Activated B cell treated with CpG ODN at 0.5 μM for 24 hours (primary cell): ENCODE results near the gene CSAG1. TPM values are rescaled to one million over a fixed set of nuclear protein-coding genes. Genes with fewer than 3 reads are reported as not detected.
"Not testable (repeated sequence)": the region's sequence is repeated elsewhere in the genome, so short reads cannot be mapped to it uniquely, and the experiment has no call there.

Experiments used
- ATAC-seq: fragments of 200-7000 bp; cut with Tn5 transposase; one replicate; pipeline ENCODE4 v1.10.0; 2021; ENCODE audit warnings: low read depth, mild to moderate bottlenecking, moderate library complexity
- CTCF ChIA-PET: fragments of 350-600 bp; sonication (Branson Sonifier 250); formaldehyde crosslinking; loops from one replicate; lab custom pipeline; 2021; ENCODE audit warnings: antibody characterized with exemption; lab: Charles Lee
- POLR2A ChIA-PET: fragments of 350-600 bp; sonication (Branson Sonifier 250); formaldehyde crosslinking; loops from one replicate; lab custom pipeline; 2021; ENCODE audit warnings: antibody characterized with exemption; lab: Charles Lee
- DNase-seq: peaks from one replicate; pipeline ENCODE4 v3.0.0; 2022
- H3K27ac Mint-ChIP-seq: one replicate; pipeline ENCODE4 v1.8.0; 2020; ENCODE audit warnings: mixed read lengths
- H3K27me3 Mint-ChIP-seq: one replicate; pipeline ENCODE4 v1.8.0; 2021; ENCODE audit warnings: mixed read lengths
- H3K36me3 Mint-ChIP-seq: one replicate; pipeline ENCODE4 v1.8.0; 2021; ENCODE audit warnings: low read depth, mixed read lengths
- H3K4me1 Mint-ChIP-seq: one replicate; pipeline ENCODE4 v1.8.0; 2021; ENCODE audit warnings: mixed read lengths
- H3K4me3 Mint-ChIP-seq: one replicate; pipeline ENCODE4 v1.8.0; 2020; ENCODE audit warnings: mild to moderate bottlenecking, mixed read lengths
- H3K9me3 Mint-ChIP-seq: one replicate; pipeline ENCODE4 v1.8.0; 2020; ENCODE audit warnings: mixed read lengths
- intact Hi-C: fragments of 100-400 bp; cut with micrococcal nuclease; formaldehyde crosslinking; loops from one replicate; pipeline ENCODE4 v1.15.1; 2024
- total RNA-seq: library from RNA; stranded (reverse); gene quantifications from 2 replicates; pipeline ENCODE4 v1.2.3, GENCODE V29; 2022
- TF ChIP-seq, protein P1 (sequence below): fragments of 200-600 bp; IDR thresholded peaks from one replicate; pipeline ENCODE4 v1.8.0; 2022; ENCODE audit warnings: antibody characterized with exemption, mild to moderate bottlenecking

Gene CSAG1
- total RNA-seq, 1 donor from 2014 or later: not detected

DNA sequence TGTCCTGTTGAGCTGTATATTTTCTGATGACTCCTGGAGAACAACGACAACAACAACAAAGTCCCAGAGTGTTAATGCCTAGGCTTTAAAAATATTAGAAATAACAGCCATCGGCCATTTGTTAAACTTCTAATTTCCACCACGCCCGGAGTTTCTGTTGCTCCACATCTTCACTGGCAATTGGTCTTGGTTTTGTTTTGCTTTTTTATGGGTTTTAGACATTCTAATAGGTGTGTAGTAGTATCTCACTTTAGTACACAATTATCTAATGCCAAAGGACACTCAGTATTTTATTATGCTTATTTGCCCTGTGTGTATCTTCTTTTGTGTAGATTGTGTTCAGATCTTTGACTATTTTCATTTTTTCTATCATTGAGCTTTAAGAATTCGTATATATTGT, 5.0 kb upstream of the CSAG1 start:
- no peaks in the 10 kb centered on the region for H3K27me3 Mint-ChIP-seq
- H3K27ac Mint-ChIP-seq: no peak overlapping the region
- H3K9me3 Mint-ChIP-seq: no peaks in the 10 kb centered on the region
- intact Hi-C loops: no loop called here
- no peak overlapping the region for H3K4me3 Mint-ChIP-seq
- CTCF ChIA-PET: no interaction called here
- POLR2A ChIA-PET: no interaction called here
- no peaks in the 10 kb centered on the region for H3K4me1 Mint-ChIP-seq
- DNase-seq (no peak), ATAC-seq (no peak)
- H3K36me3 Mint-ChIP-seq: no peaks in the 10 kb centered on the region
- TF ChIP-seq, protein P1, sequence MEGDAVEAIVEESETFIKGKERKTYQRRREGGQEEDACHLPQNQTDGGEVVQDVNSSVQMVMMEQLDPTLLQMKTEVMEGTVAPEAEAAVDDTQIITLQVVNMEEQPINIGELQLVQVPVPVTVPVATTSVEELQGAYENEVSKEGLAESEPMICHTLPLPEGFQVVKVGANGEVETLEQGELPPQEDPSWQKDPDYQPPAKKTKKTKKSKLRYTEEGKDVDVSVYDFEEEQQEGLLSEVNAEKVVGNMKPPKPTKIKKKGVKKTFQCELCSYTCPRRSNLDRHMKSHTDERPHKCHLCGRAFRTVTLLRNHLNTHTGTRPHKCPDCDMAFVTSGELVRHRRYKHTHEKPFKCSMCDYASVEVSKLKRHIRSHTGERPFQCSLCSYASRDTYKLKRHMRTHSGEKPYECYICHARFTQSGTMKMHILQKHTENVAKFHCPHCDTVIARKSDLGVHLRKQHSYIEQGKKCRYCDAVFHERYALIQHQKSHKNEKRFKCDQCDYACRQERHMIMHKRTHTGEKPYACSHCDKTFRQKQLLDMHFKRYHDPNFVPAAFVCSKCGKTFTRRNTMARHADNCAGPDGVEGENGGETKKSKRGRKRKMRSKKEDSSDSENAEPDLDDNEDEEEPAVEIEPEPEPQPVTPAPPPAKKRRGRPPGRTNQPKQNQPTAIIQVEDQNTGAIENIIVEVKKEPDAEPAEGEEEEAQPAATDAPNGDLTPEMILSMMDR: no peak

DNA sequence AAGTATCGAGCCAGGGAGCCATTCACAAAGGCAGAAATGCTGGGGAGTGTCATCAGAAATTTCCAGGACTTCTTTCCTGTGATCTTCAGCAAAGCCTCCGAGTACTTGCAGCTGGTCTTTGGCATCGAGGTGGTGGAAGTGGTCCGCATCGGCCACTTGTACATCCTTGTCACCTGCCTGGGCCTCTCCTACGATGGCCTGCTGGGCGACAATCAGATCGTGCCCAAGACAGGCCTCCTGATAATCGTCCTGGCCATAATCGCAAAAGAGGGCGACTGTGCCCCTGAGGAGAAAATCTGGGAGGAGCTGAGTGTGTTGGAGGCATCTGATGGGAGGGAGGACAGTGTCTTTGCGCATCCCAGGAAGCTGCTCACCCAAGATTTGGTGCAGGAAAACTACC, 3.0 kb upstream of the CSAG1 start:
- ATAC-seq, CTCF ChIA-PET, H3K27ac Mint-ChIP-seq, intact Hi-C loops, DNase-seq, H3K4me1 Mint-ChIP-seq, H3K36me3 Mint-ChIP-seq, POLR2A ChIA-PET, H3K27me3 Mint-ChIP-seq, H3K4me3 Mint-ChIP-seq, H3K9me3 Mint-ChIP-seq: not testable (repeated sequence)

DNA sequence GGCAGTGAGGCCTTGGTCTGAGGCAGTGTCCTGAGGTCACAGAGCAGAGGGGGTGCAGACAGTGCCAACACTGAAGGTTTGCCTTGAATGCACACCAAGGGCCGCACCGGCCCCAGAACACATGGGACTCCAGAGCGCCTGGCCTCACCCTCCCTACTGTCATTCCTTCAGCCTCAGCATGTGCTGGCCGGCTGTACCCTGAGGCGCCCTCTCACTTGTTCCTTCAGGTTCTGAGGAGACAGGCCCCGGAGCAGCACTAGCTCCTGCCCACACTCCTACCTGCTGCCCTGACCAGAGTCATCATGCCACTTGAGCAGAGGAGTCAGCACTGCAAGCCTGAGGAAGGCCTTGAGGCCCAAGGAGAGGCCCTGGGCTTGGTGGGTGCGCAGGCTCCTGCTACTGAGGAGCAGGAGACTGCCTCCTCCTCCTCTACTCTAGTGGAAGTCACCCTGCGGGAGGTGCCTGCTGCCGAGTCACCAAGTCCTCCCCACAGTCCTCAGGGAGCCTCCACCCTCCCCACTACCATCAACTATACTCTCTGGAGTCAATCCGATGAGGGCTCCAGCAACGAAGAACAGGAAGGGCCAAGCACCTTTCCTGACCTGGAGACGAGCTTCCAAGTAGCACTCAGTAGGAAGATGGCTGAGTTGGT, 2.5 kb upstream of the CSAG1 start:
- ChIA-PET POLR2A (no interaction called here), CTCF (no interaction called here)
- no peaks in the 10 kb centered on the region for H3K9me3 Mint-ChIP-seq
- TF ChIP-seq, protein P1: no peak
- ATAC-seq (no peak), DNase-seq (no peak)
- intact Hi-C loops: no loop called here
- H3K27ac Mint-ChIP-seq: no peak overlapping the region
- no peaks in the 10 kb centered on the region for H3K4me1 Mint-ChIP-seq
- H3K27me3 Mint-ChIP-seq: no peaks in the 10 kb centered on the region
- no peak overlapping the region for H3K4me3 Mint-ChIP-seq
- no peaks in the 10 kb centered on the region for H3K36me3 Mint-ChIP-seq

DNA sequence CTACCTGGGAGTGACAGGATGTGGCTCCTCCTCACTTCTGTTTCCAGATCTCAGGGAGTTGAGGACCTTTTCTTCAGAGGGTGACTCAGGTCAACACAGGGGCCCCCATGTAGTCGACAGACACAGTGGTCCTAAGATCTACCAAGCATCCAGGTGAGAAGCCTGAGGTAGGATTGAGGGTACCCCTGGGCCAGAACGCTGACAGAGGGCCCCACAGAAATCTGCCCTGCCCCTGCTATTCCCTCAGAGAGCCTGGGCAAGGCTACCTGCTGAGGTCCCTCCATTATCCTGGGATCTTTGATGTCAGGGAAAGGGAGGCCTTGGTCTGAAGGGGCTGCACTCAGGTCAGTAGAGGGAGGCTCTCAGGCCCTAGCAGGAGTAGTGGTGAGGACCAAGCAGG, 1.6 kb upstream of the CSAG1 start:
- H3K9me3 Mint-ChIP-seq: no peaks in the 10 kb centered on the region
- no peaks in the 10 kb centered on the region for H3K36me3 Mint-ChIP-seq
- no peak for ATAC-seq
- TF ChIP-seq, protein P1: no peak
- no peaks in the 10 kb centered on the region for H3K27me3 Mint-ChIP-seq
- intact Hi-C loops: no loop called here
- DNase-seq: no peak
- H3K27ac Mint-ChIP-seq: no peak overlapping the region
- no peaks in the 10 kb centered on the region for H3K4me1 Mint-ChIP-seq
- CTCF ChIA-PET: no interaction called here
- POLR2A ChIA-PET: no interaction called here
- no peak overlapping the region for H3K4me3 Mint-ChIP-seq

DNA sequence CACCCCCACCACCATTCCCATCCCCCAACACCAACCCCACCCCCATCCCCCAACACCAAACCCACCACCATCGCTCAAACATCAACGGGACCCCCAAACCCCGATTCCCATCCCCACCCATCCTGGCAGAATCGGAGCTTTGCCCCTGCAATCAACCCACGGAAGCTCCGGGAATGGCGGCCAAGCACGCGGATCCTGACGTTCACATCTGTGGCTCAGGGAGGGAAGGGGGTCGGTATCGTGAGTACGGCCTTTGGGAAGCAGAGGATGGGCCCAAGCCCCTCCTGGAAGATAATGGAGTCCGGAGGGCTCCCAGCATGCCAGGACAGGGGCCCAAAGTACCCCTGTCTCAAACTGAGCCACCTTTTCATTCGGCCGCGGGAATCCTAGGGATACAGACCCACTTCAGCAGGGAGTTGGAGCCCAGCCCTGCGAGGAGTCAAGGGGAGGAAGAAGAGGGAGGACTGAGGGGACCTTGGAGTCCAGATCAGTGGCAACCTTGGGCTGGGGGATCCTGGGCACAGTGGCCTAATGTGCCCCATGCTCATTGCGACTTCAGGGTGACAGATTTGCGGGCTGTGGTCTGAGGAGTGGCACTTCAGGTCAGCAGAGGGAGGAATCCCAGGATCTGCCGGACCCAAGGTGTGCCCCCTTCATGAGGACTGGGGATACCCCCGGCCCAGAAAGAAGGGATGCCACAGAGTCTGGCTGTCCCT, 780 bp upstream of the CSAG1 start:
- POLR2A ChIA-PET, CTCF ChIA-PET, H3K27ac Mint-ChIP-seq, DNase-seq, intact Hi-C loops, ATAC-seq, H3K9me3 Mint-ChIP-seq, H3K36me3 Mint-ChIP-seq, H3K4me3 Mint-ChIP-seq, H3K4me1 Mint-ChIP-seq, H3K27me3 Mint-ChIP-seq: not testable (repeated sequence)

DNA sequence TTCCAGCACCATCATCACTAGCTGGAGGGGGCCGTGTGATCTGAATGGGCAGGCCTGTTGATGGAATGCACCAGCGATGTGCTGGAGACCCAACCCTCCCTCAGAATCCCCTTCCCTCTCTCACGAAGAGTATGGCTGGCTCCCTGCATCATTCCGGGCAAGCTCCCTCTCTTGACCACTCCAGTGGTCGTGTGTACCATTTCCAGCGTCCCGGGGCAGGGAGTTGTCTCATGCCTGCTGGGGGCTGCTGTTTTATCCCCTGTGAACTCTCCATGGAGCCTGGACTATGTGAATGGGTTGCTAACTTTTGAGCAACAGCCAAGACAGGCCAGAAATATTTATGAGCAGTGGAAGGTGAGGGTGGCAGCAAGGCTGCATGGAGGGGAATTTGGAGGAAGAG, 8.1 kb downstream of the CSAG1 start:
- no peak for DNase-seq
- Mint-ChIP-seq H3K36me3 (no peaks in the 10 kb centered on the region), H3K4me3 (no peak overlapping the region), H3K9me3 (no peaks in the 10 kb centered on the region), H3K27me3 (no peaks in the 10 kb centered on the region), H3K27ac (no peak overlapping the region), H3K4me1 (no peaks in the 10 kb centered on the region)
- ChIA-PET CTCF (no interaction called here), POLR2A (no interaction called here)
- TF ChIP-seq, protein P1: no peak
- intact Hi-C loops: no loop called here
- no peak for ATAC-seq

DNA sequence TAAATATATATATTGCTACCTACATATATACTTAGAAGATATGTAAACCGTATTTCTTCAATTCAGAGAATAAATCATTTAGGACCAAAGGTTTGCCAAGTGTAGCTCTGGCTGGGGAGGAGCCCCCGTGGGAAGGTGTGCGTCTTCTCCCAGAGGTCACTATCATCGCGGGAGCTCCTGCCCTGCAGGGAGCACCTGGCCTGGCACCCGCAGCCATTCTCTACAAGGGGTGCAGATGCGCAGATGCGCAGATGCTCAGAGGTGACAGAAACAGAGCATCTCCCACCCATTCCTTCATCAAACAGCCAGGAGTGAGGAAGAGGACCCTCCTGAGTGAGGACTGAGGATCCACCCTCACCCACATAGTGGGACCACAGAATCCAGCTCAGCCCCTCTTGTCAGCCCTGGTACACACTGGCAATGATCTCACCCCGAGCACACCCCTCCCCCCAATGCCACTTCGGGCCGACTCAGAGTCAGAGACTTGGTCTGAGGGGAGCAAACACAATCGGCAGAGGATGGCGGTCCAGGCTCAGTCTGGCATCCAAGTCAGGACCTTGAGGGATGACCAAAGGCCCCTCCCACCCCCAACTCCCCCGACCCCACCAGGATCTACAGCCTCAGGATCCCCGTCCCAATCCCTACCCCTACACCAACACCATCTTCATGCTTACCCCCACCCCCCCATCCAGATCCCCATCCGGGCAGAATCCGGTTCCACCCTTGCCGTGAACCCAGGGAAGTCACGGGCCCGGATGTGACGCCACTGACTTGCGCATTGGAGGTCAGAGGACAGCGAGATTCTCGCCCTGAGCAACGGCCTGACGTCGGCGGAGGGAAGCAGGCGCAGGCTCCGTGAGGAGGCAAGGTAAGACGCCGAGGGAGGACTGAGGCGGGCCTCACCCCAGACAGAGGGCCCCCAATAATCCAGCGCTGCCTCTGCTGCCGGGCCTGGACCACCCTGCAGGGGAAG, 19.4 kb downstream of the CSAG1 start, which contains the start of gene MAGEA2B:
TSS of gene MAGEA2B (plus strand) at position 814 of the 973 bp plus-strand sequence. CDS start 2,479 bp downstream, outside the sequence.
- H3K27me3 Mint-ChIP-seq, H3K4me3 Mint-ChIP-seq, POLR2A ChIA-PET, H3K36me3 Mint-ChIP-seq, ATAC-seq, DNase-seq, CTCF ChIA-PET, H3K27ac Mint-ChIP-seq, H3K4me1 Mint-ChIP-seq, H3K9me3 Mint-ChIP-seq, intact Hi-C loops: not testable (repeated sequence)

DNA sequence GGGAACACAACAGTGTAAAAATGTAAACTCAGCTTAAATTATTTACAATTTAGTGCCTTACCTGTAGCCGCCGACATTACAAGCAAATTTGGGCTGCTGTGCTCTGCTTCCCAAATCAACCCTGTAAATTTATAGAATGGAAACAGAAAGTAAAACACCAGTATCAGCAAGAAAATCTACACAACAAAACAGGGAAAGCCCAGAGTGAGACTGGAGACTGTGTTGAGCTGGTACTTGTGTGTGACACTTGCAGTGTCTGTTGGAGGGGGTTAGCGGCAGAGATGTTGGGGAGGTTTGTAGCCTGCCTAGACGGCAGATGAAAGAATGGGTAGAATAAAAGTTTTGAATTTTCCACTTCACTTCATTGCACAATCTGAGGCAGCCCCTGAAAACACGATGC, 20.3 kb downstream of the CSAG1 start:
- H3K27me3 Mint-ChIP-seq, H3K4me3 Mint-ChIP-seq, CTCF ChIA-PET, H3K36me3 Mint-ChIP-seq, H3K9me3 Mint-ChIP-seq, H3K27ac Mint-ChIP-seq, DNase-seq, POLR2A ChIA-PET, H3K4me1 Mint-ChIP-seq, ATAC-seq, intact Hi-C loops: not testable (repeated sequence)
